Measurements from ENCODE around the gene NBEAL2.

- TF ChIP-seq CTCF (IDR thresholded peaks at IDR 0.05) (no peak), POLR2A (IDR thresholded peaks at IDR 0.05) (no peak)
Observed at GRCh38 chr3:47036145-47036544, 56.7 kb downstream of the NBEAL2 start.

All from right lobe of liver (tissue), 4 donors.